ENCODE data around the gene TOX4. TPM values are rescaled to one million over a fixed set of nuclear protein-coding genes. Genes with fewer than 3 reads are reported as not detected.

Gene TOX4
- total and polyA plus RNA-seq, 9 of the 15 experiments (the other 6 are each of a cell fraction or from before 2014, with no cell fraction given) = 9.9 to 76.5 (median 41.0) TPM

- TF ChIP-seq THRB (CRISPR knock-in tag; conservative IDR thresholded peaks at IDR 0.05) (no peak), PML (IDR thresholded peaks at IDR 0.05; ENCODE audit: low read length) (no peak), MECOM (CRISPR knock-in tag; IDR thresholded peaks at IDR 0.05) (no peak), ZNF121 (CRISPR knock-in tag; conservative IDR thresholded peaks at IDR 0.05) (no peak), ZKSCAN8 (CRISPR knock-in tag; IDR thresholded peaks at IDR 0.05) (no peak), SP2 (IDR thresholded peaks at IDR 0.05; ENCODE audit: extremely low read depth, low read depth, low read length, poor library complexity, severe bottlenecking) (no peak), RCOR1 (IDR thresholded peaks at IDR 0.05; ENCODE audit: borderline replicate concordance in 1 of 2, low read depth in 2 of 2, low read length in 2 of 2) (no peak), TSHZ1 (CRISPR knock-in tag; IDR thresholded peaks at IDR 0.05) (no peak), SPI1 (IDR thresholded peaks at IDR 0.05; ENCODE audit: borderline replicate concordance, low read depth, low read length) (no peak), DACH1 (IDR thresholded peaks at IDR 0.05; ENCODE audit: partially characterized antibody) (no peak), KAT7 (CRISPR knock-in tag; IDR thresholded peaks at IDR 0.05; ENCODE audit: borderline replicate concordance) (no peak), POU5F1 (IDR thresholded peaks at IDR 0.05; ENCODE audit: borderline replicate concordance, low read depth, low read length, partially characterized antibody) (no peak), TCFL5 (CRISPR knock-in tag; conservative IDR thresholded peaks at IDR 0.05) (no peak), TFAM (CRISPR knock-in tag; conservative IDR thresholded peaks at IDR 0.05) (no peak), MAFF (IDR thresholded peaks at IDR 0.05; ENCODE audit: low read length) (no peak), TARDBP (IDR thresholded peaks at IDR 0.05) (no peak), SUPT5H (IDR thresholded peaks at IDR 0.05) (peak; percentile 68), ZFP36 (IDR thresholded peaks at IDR 0.05; ENCODE audit: low read depth, low read length, partially characterized antibody) (no peak), PHF8 (IDR thresholded peaks at IDR 0.05; ENCODE audit: borderline replicate concordance, low read length) (peak; percentile 52; the same call in 1 of the 2 replicates), KHSRP (IDR thresholded peaks at IDR 0.05) (no peak)
- TF ChIP-seq, protein P1, sequence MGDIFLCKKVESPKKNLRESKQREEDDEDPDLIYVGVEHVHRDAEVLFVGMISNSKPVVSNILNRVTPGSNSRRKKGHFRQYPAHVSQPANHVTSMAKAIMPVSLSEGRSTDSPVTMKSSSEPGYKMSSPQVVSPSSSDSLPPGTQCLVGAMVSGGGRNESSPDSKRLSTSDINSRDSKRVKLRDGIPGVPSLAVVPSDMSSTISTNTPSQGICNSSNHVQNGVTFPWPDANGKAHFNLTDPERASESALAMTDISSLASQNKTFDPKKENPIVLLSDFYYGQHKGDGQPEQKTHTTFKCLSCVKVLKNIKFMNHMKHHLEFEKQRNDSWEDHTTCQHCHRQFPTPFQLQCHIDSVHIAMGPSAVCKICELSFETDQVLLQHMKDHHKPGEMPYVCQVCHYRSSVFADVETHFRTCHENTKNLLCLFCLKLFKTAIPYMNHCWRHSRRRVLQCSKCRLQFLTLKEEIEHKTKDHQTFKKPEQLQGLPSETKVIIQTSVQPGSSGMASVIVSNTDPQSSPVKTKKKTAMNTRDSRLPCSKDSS (IDR thresholded peaks at IDR 0.05; ENCODE audit: low read depth, partially characterized antibody) = no peak
- TF ChIP-seq, protein P2, sequence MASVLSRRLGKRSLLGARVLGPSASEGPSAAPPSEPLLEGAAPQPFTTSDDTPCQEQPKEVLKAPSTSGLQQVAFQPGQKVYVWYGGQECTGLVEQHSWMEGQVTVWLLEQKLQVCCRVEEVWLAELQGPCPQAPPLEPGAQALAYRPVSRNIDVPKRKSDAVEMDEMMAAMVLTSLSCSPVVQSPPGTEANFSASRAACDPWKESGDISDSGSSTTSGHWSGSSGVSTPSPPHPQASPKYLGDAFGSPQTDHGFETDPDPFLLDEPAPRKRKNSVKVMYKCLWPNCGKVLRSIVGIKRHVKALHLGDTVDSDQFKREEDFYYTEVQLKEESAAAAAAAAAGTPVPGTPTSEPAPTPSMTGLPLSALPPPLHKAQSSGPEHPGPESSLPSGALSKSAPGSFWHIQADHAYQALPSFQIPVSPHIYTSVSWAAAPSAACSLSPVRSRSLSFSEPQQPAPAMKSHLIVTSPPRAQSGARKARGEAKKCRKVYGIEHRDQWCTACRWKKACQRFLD (CRISPR knock-in tag; IDR thresholded peaks at IDR 0.05) = no peak
Measured at GRCh38 chr14:21525962-21526671, 49.1 kb downstream of the TOX4 start, which contains the start of gene SALL2 (continued).
